ENCODE measurements around the gene INS.

DNA sequence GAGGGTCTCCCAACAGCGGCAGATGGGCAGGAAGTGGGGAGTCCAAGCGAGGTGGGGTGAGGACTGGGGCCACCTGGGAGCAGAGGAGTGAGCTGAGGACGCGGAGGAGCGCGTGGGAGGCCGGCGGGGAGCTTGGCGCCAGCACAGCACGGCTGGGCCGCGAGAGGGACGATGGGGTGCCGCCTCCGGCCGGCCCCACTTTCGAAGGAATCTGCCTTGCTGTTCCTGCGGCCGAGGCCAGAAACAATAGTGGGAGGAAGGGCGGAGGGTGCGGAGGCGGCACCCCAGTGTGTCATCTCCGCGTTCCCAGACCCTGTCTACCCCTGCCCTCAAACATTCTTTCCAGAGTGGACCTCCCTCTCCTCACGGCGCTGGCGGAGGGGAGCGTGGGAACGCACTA, 5.5 kb downstream of the INS start:
- TF ChIP-seq POLR2AphosphoS5 (IDR thresholded peaks at IDR 0.05) = no peak
- TF ChIP-seq, protein P1, sequence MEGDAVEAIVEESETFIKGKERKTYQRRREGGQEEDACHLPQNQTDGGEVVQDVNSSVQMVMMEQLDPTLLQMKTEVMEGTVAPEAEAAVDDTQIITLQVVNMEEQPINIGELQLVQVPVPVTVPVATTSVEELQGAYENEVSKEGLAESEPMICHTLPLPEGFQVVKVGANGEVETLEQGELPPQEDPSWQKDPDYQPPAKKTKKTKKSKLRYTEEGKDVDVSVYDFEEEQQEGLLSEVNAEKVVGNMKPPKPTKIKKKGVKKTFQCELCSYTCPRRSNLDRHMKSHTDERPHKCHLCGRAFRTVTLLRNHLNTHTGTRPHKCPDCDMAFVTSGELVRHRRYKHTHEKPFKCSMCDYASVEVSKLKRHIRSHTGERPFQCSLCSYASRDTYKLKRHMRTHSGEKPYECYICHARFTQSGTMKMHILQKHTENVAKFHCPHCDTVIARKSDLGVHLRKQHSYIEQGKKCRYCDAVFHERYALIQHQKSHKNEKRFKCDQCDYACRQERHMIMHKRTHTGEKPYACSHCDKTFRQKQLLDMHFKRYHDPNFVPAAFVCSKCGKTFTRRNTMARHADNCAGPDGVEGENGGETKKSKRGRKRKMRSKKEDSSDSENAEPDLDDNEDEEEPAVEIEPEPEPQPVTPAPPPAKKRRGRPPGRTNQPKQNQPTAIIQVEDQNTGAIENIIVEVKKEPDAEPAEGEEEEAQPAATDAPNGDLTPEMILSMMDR (IDR thresholded peaks at IDR 0.05) = no peak

Data from prostate gland (tissue), 2 donors.